Measurements from ENCODE around the gene SCN5A. TPM values are rescaled to one million over a fixed set of nuclear protein-coding genes. Genes with fewer than 3 reads are reported as not detected.

The SCN5A gene
- total RNA-seq, 2 donors from 2014 or later, result 4.5 to 5.6 TPM

DNA sequence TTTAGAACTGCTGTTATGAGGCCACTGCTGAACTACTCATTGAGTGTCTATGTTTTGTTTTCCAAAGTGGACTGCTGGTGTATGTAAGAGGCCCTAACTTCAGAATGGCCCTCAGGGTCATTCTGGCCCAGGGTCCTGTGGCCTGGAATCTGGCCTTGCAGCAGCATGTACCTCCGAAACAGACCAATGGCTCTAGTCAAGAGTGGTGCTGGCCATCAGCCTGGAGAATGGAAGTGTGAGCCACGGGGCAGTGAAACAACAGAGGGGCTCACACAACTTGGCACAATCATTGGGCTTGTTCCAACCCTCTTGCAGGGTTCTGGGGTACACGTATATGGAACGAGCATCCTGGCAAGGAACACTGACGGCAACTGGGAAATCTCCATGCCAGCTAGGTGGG lies 40.5 kb downstream of the SCN5A start:
- H3K9me3 ChIP-seq (ENCODE audit: control insufficient read depth, low read length), result no peaks in the 10 kb centered on the region
- H3K36me3 ChIP-seq (ENCODE audit: control insufficient read depth, insufficient read depth, low read length), result no peaks in the 10 kb centered on the region
- no peak overlapping the region for H3K9ac ChIP-seq (ENCODE audit: extremely low read depth, low read length, poor library complexity, severe bottlenecking)
- WGBS, 2 experiments (ENCODE audit: insufficient coverage in 1 of 2, insufficient read length in 1 of 2), result 87 to 95% methylated on average over 4 to 5 of the region's 5 CpGs
- peaks cover 9% of the 10 kb centered on the region for H3K4me1 Mint-ChIP-seq
- no peak overlapping the region for H3K4me3 ChIP-seq (ENCODE audit: low read length)
- no peaks in the 10 kb centered on the region for H3K36me3 Mint-ChIP-seq (ENCODE audit: low read depth)
- DNase-seq, result peak; percentile 6
- no peaks in the 10 kb centered on the region for H3K9me3 Mint-ChIP-seq
- no peak overlapping the region for H3K27ac ChIP-seq (ENCODE audit: low read depth, low read length)
- peaks cover 14% of the 10 kb centered on the region for H3K27me3 Mint-ChIP-seq (ENCODE audit: insufficient read depth)
- TF ChIP-seq, protein P1, sequence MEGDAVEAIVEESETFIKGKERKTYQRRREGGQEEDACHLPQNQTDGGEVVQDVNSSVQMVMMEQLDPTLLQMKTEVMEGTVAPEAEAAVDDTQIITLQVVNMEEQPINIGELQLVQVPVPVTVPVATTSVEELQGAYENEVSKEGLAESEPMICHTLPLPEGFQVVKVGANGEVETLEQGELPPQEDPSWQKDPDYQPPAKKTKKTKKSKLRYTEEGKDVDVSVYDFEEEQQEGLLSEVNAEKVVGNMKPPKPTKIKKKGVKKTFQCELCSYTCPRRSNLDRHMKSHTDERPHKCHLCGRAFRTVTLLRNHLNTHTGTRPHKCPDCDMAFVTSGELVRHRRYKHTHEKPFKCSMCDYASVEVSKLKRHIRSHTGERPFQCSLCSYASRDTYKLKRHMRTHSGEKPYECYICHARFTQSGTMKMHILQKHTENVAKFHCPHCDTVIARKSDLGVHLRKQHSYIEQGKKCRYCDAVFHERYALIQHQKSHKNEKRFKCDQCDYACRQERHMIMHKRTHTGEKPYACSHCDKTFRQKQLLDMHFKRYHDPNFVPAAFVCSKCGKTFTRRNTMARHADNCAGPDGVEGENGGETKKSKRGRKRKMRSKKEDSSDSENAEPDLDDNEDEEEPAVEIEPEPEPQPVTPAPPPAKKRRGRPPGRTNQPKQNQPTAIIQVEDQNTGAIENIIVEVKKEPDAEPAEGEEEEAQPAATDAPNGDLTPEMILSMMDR (conservative IDR thresholded peaks at IDR 0.05), result no peak
- H3K4me1 ChIP-seq (ENCODE audit: control insufficient read depth, insufficient read depth, low read length), result no peaks in the 10 kb centered on the region
- no peak overlapping the region for H3K27ac Mint-ChIP-seq
- no peak overlapping the region for H3K4me3 Mint-ChIP-seq
- no peaks in the 10 kb centered on the region for H3K27me3 ChIP-seq (ENCODE audit: control insufficient read depth, insufficient read depth, low read length, poor library complexity, severe bottlenecking)

DNA sequence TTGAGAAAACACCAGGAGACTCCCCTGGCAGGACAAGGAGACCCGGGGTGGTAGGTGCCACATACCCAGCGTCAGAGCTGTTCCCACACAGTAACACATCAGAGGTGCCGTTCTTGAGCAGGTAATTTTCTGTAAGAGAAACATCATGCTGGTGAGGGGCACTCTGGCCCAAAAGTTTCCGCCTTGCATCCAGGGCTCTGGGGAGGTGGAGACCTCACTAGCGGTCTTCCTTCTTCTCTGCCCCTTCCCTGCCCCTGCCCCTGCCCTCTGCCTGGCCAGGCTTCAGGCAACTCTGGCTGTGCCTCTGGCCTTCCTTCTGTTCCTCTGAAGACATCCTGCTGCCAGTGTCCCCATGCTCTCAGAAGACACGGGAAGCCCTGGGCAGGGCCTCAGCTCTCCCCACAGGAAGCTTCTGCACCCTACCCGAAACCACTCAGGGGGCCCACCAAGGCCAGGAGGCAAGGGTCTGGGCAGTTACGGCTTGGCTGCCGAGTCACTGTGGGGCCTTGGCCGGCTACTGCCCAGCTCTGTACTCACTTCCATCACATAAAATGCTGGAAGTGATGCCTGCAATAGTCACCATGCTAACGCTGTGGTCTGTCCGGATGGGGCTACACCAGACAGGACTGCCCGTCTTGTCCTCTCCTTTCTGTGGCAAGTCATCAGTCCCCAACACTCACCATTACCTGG lies 41.3 kb downstream of the SCN5A start:
- Histone ChIP-seq H3K9ac (ENCODE audit: extremely low read depth, low read length, poor library complexity, severe bottlenecking) (no peak overlapping the region), H3K27ac (ENCODE audit: low read depth, low read length) (no peak overlapping the region), H3K4me3 (ENCODE audit: low read length) (no peak overlapping the region), H3K27me3 (ENCODE audit: control insufficient read depth, insufficient read depth, low read length, poor library complexity, severe bottlenecking) (no peaks in the 10 kb centered on the region), H3K4me1 (ENCODE audit: control insufficient read depth, insufficient read depth, low read length) (no peaks in the 10 kb centered on the region), H3K36me3 (ENCODE audit: control insufficient read depth, insufficient read depth, low read length) (no peaks in the 10 kb centered on the region), H3K9me3 (ENCODE audit: control insufficient read depth, low read length) (no peaks in the 10 kb centered on the region)
- peaks cover 9% of the 10 kb centered on the region for H3K4me1 Mint-ChIP-seq
- H3K4me3 Mint-ChIP-seq, result no peak overlapping the region
- H3K9me3 Mint-ChIP-seq, result no peaks in the 10 kb centered on the region
- H3K36me3 Mint-ChIP-seq (ENCODE audit: low read depth), result no peaks in the 10 kb centered on the region
- 88% methylated on average over 9 to 13 of the region's 13 CpGs for WGBS, 2 experiments (ENCODE audit: insufficient coverage in 1 of 2, insufficient read length in 1 of 2)
- H3K27me3 Mint-ChIP-seq (ENCODE audit: insufficient read depth), result peaks cover 16% of the 10 kb centered on the region
- TF ChIP-seq, protein P1 (conservative IDR thresholded peaks at IDR 0.05), result no peak
- DNase-seq, result peak; percentile 33
- H3K27ac Mint-ChIP-seq, result no peak overlapping the region

DNA sequence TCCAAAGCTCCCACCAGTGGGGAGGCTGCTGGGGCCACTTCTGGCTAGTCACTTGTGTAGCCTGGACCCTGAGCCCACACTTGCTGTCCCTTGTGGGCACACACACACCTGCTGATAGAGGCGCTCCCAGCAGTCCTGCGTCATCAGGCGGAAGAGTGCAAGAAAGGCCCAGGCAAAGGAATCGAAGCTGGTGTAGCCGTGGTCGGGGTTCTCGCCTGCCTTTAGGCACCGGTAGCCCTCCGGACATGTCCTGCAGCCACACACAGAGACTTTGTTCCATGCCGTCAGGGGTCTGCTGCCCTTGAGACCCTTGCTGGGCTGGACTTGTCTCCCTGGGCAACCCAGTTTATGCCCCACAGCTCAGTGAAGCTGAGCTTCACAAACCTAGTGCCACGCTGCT lies 42.9 kb downstream of the SCN5A start:
- Histone ChIP-seq H3K36me3 (ENCODE audit: control insufficient read depth, insufficient read depth, low read length) (no peaks in the 10 kb centered on the region), H3K27me3 (ENCODE audit: control insufficient read depth, insufficient read depth, low read length, poor library complexity, severe bottlenecking) (no peaks in the 10 kb centered on the region), H3K4me1 (ENCODE audit: control insufficient read depth, insufficient read depth, low read length) (peaks cover 3% of the 10 kb centered on the region), H3K4me3 (ENCODE audit: low read length) (no peak overlapping the region), H3K27ac (ENCODE audit: low read depth, low read length) (no peak overlapping the region), H3K9ac (ENCODE audit: extremely low read depth, low read length, poor library complexity, severe bottlenecking) (no peak overlapping the region), H3K9me3 (ENCODE audit: control insufficient read depth, low read length) (no peaks in the 10 kb centered on the region)
- 88 to 89% methylated on average over 7 to 11 of the region's 11 CpGs for WGBS, 2 experiments (ENCODE audit: insufficient coverage in 1 of 2, insufficient read length in 1 of 2)
- H3K4me3 Mint-ChIP-seq, result no peak overlapping the region
- peaks cover 18% of the 10 kb centered on the region for H3K4me1 Mint-ChIP-seq
- no peaks in the 10 kb centered on the region for H3K36me3 Mint-ChIP-seq (ENCODE audit: low read depth)
- peak overlapping the region; percentile 20 for H3K27ac Mint-ChIP-seq
- DNase-seq, result peak; percentile 44
- peaks cover 16% of the 10 kb centered on the region for H3K27me3 Mint-ChIP-seq (ENCODE audit: insufficient read depth)
- TF ChIP-seq, protein P1 (conservative IDR thresholded peaks at IDR 0.05), result no peak
- no peaks in the 10 kb centered on the region for H3K9me3 Mint-ChIP-seq

Data from endodermal cell (in vitro differentiated cells).